ENCODE results near the gene MICAL1.

DNA sequence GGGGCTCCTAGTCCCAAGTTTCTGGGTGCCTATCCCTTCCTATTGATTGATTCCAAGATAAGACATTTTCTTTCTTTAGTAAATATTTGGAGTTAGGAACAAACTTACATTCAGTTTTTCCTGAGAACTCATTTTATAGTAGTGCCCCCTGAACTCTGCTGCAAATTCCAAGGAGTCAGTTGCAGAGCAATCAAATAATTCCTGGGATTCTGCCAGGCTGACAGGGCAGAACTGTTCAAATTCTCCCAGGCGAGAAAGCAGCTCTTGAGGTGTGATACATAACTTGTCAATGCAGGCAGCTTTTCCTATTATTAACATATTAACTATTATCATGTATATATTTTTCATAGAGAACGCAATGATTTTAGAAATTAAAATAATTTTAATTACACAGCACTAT lies 43.4 kb upstream of the MICAL1 start:
- TF ChIP-seq POLR2A (IDR thresholded peaks at IDR 0.05) = no peak
- TF ChIP-seq, protein P1, sequence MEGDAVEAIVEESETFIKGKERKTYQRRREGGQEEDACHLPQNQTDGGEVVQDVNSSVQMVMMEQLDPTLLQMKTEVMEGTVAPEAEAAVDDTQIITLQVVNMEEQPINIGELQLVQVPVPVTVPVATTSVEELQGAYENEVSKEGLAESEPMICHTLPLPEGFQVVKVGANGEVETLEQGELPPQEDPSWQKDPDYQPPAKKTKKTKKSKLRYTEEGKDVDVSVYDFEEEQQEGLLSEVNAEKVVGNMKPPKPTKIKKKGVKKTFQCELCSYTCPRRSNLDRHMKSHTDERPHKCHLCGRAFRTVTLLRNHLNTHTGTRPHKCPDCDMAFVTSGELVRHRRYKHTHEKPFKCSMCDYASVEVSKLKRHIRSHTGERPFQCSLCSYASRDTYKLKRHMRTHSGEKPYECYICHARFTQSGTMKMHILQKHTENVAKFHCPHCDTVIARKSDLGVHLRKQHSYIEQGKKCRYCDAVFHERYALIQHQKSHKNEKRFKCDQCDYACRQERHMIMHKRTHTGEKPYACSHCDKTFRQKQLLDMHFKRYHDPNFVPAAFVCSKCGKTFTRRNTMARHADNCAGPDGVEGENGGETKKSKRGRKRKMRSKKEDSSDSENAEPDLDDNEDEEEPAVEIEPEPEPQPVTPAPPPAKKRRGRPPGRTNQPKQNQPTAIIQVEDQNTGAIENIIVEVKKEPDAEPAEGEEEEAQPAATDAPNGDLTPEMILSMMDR (IDR thresholded peaks at IDR 0.05) = no peak

Data from thyroid gland (tissue), 4 donors.